NCI-H2081 (cell line): ENCODE results near the gene SYT1.
"Not testable (repeated sequence)": the region's sequence is repeated elsewhere in the genome, so short reads cannot be mapped to it uniquely, and the experiment has no call there.

Source experiments
- DNase-seq, 2 experiments: peaks; one replicate each; lab custom pipeline; 2025; lab: John Stamatoyannopoulos, UW

Gene SYT1

DNA sequence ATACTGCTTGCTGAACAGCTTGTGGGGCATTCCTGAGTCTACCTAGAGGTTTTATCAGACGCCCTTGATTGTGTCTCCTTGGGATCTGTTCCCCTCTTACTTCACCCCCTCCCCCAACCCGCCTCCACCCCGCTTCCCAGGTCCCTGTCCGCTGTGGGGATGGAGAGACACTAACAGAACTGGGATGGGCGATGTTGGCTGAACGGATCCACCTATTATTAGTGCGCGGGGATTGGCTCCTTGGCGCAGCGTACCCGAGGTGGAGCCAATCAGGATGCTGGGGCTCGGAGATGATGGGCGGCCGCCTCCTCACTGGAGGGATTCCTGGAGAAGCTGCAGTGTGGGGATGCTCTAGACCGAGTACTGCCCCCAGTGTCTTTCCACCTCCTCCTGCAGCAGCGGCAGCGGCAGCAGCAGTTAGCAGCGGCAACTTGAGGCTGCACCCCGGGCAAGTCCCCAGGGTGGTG is at the start of gene SYT1:
Gene SYT1, plus strand, starts transcription at position 372 of the 467 bp plus-strand sequence.
- peak; percentile 97 to 99 for DNase-seq

DNA sequence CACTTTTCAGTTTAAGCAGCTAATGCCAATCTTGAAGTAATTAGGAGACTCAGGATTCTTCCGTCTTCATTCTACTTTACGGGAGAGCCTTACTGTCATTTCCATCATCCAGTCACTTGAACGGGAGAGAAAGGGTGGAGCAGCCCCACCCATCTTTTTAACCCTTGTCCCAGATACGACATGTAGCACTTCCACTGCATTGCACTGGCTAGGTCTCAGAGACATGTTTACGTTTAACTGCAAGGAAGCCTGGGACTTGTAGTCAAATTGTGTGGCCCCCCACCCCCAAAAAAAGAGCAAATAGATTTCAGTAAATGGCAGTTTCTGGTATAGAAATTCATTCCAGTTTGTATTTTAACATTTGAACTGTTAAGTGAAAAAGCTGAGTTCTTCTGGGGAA is 46.1 kb upstream of the SYT1 start:
- DNase-seq = no peak

- no peak for DNase-seq
Measured at GRCh38 chr12:78820946-78821345, 43.6 kb upstream of the SYT1 start.

DNA sequence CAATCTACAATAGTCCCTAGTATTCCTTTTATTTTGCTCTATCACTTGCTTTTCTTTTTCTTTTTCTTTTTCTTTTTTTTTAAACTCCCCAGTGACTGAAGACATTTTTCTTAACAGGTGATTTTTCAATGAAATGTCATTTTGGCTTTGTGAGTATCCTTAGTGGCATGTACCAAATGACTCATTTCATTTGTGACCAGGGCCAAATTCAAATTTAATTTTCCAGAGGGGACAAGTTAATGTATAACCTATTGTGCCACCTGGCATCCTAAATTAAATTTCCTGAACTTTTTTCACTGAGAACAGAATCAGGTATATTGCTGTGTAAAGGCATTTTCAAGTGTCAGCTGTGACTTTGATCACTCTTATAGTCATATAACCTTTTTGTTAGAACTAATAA is 39.7 kb upstream of the SYT1 start:
- no peak for DNase-seq

DNA sequence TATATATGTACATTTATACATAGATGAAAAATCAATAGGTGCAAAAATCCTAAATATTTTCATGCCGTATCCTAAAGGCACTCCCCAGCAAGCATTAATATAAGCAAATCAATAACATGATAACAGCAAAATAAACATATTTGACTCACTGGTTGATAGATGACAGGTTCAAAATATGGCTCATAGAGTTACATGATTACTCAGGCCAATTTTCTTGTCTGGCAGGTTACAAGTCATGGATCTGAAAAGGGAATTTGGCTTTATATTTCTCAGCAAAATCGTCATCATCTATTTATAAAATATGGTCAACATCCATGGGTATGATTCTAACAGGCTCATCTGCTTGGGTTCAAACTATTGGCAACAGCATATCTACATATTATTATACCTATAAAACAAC is 34.9 kb upstream of the SYT1 start:
- DNase-seq = no peak

DNA sequence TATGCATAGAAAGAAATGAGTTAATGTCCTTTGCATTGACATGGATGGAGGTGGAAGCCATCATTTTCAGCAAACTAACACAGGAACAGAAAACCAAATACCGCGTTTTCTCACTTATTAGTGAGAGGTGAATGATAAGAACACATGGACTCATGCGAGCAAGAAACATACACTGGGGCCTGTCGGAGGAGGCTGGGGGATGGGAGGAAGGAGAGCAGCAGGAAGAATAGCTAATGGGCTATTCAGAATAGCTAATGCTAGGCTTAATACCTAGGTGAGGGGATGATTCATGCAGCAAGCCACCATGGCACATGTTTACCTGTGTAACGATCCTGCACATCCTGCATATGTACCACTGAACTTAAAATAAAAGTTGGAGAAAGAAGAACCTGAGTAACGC is 29.1 kb upstream of the SYT1 start:
- peak in 1 of 2 experiments; percentile 10 for DNase-seq

GRCh38 chr12:78840518-78841019 is 24.0 kb upstream of the SYT1 start:
- DNase-seq = not testable (repeated sequence)

GRCh38 chr12:78853231-78853630 is 11.3 kb upstream of the SYT1 start:
- DNase-seq = no peak

DNA sequence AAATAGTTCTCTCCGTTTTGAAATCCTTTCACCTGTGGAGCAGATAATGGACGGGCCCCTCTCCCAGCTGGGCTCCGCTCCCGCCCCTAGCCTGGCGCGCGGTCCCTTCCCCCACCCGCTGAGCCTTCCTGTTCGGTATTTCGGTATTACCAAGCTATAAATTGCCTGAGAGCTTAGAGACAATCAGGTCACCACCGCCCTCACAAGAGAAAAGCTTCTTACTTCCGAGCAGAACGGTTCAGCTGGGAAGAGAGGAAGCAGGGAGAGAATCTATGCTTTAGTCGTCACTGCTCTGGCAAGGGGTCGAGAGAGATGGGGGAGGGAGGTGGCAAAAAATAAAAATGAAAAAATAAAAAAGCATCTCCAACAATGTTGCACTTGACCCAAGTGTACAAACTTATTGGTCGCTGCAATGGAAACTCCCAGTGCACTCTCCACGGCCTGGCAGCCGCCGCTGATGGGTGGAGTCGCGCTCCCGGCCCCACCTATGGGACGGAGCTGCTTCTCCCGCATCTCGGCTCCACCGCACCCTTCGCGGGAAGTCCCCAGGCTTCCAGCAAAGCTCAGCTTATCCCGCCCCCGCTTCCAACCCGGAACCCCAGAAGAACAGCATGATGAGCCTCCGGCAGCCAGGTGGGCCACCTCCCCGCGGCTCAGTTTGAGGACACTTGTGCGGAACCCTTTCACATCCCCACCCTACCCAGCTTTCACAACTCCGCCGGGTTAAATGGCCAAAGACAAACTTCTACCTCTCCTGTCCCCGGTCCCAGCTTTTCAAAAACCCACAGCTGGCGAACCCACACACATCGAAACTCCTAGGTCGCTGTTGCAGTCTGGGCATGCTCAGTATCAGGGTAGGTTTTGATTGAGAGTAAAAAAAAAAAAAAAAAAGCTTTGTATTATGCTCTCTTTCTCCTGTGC is 832 bp upstream of the SYT1 start:
- DNase-seq = peak; percentile 83 to 91

- DNase-seq = peak in 1 of 2 experiments; percentile 24
Measured at GRCh38 chr12:78864870-78865463, 393 bp downstream of the SYT1 start.

DNA sequence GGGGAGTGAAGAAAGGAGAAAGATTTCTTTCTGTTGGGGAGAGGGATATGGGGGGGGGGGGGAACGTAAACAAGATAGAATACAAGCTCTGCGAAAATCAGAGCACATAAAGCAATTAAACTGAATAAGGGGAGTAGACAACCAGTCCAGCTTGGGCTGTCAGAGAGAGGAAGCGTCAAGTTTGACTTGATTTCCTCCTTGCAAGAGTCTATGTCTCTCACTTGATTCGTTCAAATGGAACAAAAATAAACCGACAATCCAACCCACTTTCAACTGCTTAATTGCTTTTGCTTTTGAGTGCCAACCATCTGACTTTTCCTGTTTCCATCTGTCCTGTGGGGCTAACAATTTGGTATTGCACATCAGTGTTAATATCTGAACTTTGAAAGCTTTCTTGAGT is 942 bp downstream of the SYT1 start:
- peak; percentile 18 to 70 for DNase-seq

DNA sequence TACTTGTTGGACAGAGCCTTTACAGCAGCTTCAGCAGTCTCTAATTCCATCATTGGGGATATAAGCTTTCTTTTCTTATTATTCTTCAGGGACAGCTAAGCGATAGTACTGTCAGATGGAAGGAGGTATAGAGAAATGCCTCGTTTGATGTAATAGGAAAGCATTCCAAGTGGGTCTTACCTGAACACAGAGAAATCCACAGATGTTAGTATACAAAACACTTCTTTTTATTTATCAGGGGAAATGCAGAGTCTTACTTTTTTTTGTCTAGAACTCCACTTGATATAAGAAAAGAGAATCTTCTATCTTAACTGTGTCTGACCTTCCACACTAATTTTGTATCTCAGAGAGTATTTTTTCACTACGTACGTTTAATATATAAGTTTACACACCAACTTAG is 1.9 kb downstream of the SYT1 start:
- DNase-seq = no peak

DNA sequence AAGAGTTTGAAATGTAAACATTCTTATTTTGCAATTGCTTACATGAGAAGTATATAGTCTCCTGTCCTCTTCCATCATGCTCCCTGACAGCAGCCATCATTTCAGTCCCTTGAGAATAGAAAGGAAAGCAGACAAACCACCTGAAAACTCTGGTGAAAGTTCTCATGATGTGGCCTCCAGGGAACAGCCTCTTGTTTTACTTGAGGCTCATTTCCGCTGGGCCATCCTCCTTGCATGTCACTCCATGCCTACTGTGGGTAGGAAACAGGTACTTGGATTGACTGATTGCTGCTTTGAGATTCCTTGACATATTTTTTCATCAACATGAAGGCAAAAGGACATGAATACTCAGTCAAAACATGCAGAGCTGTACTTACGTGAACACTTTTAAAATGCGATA is 6.0 kb downstream of the SYT1 start:
- DNase-seq = peak in 1 of 2 experiments; percentile 23

- DNase-seq = peak in 1 of 2 experiments; percentile 17
Measured at GRCh38 chr12:78871566-78871965, 7.0 kb downstream of the SYT1 start.

DNA sequence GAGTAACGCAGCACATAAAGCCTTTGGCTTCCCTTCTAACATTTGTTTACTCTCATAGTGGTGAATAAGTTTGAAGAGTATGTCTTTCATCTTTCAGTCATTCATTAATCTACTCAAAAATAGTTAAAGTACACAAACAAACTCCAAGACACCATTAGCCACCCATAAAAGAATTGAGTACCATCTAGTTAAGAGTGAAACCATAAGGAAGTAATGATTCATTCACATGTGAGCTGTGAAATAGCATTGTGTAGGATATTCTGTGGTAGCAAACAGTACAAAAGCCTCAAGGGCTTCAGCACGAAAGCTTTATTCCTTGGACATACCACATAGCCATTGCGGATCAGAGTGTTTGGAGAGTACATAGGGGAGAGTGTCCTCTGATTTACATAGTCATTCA is 13.9 kb downstream of the SYT1 start:
- DNase-seq = no peak

DNA sequence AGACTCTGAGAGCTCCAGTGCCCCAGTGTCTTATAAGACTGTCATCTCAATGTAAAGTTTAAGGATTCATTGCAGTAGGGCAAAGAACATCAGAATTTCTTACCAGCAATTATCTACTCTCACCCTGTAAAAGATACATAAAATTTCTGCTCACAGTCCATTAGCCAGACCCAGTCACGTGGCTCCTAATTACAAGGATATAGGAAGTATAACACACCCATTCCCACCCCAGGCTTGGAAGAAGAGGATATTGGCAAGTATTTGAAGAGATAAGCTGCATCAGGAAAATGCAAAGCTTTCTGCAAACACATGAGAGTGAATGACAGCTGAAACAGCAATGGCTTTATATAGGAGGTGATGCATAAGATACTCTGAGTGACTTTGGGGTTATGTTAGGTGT is 14.3 kb downstream of the SYT1 start:
- DNase-seq = no peak

- no peak for DNase-seq
Measured at GRCh38 chr12:78880078-78880477, 15.5 kb downstream of the SYT1 start.

DNA sequence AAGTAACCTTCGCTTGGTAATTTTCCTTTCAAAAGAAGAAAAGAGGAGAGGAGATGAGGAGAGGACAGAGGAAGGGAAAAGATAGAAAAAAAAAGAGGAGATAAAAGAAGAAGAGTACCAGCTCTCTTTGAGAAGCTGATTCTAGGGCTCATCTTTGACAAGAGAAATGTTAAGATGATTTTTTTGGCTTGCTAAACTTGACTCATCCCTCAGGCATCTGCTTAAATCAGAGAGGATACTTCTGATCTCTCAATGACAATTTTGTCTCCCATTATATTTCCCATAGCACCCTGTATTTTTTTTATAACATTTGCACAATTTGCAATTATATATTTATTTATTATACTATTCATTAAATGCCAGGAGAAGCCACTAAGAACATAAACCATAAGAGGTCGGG is 17.1 kb downstream of the SYT1 start:
- no peak for DNase-seq

GRCh38 chr12:78885466-78885865 is 20.9 kb downstream of the SYT1 start:
- DNase-seq = peak; percentile 66 to 86

GRCh38 chr12:78886719-78887407 is 22.3 kb downstream of the SYT1 start:
- DNase-seq = peak; percentile 16 to 58

DNA sequence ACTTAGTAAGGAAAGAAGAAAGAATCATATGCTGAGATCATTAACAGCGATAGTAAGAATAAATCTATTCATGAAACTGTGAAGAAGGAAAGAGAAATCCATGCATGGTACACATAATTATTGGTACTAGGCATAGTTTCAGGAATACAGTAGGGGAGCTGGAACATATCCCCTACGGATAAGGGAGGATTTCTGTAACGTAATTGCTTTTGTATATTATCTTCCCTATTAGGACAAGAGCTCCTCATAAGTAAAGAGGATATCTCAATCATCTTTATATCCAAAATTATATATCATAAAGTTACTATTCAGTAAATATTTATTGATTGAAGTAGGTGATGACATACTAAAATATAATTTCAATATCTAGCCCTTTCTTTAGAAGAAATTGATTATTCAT is 22.9 kb downstream of the SYT1 start:
- peak in 1 of 2 experiments; percentile 46 for DNase-seq

- DNase-seq = no peak
Measured at GRCh38 chr12:78888568-78888967, 24.0 kb downstream of the SYT1 start.
